GM10266 (cell line): Measurements from ENCODE around the gene SMARCB1.

Source experiments
- DNase-seq: peaks from one replicate; pipeline ENCODE4 v3.0.0; 2012; ENCODE audit errors: extremely low spot score
- TF ChIP-seq, protein P1 (sequence below): IDR thresholded peaks from 2 replicates; pipeline ENCODE4 v1.5.1; 2012; ENCODE audit warnings: mild to moderate bottlenecking, low read depth; ENCODE audit not compliant: control insufficient read depth, insufficient read depth; ENCODE audit errors: missing control alignments

SMARCB1 gene

DNA sequence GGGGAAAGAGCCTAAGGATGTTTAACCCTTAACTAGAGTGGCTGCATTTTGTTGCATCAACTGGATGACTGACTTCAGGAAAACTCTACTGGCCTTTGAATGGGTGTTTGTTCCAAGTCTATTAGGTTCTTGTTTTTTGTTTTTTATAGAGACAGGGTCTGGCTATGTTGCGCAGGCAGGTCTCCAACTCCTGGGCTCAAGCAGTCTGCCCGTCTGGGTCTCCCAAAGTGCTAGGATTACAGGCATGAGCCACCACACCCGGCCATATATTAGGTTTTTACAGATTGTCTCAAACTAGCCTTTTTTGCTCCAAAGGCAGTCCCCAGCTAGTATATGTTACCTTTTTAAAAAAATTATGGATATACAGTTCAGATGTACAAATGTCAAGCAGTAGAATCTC is 1.1 kb downstream of the SMARCB1 start:
- TF ChIP-seq, protein P1, sequence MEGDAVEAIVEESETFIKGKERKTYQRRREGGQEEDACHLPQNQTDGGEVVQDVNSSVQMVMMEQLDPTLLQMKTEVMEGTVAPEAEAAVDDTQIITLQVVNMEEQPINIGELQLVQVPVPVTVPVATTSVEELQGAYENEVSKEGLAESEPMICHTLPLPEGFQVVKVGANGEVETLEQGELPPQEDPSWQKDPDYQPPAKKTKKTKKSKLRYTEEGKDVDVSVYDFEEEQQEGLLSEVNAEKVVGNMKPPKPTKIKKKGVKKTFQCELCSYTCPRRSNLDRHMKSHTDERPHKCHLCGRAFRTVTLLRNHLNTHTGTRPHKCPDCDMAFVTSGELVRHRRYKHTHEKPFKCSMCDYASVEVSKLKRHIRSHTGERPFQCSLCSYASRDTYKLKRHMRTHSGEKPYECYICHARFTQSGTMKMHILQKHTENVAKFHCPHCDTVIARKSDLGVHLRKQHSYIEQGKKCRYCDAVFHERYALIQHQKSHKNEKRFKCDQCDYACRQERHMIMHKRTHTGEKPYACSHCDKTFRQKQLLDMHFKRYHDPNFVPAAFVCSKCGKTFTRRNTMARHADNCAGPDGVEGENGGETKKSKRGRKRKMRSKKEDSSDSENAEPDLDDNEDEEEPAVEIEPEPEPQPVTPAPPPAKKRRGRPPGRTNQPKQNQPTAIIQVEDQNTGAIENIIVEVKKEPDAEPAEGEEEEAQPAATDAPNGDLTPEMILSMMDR: no peak
- DNase-seq: no peak

DNA sequence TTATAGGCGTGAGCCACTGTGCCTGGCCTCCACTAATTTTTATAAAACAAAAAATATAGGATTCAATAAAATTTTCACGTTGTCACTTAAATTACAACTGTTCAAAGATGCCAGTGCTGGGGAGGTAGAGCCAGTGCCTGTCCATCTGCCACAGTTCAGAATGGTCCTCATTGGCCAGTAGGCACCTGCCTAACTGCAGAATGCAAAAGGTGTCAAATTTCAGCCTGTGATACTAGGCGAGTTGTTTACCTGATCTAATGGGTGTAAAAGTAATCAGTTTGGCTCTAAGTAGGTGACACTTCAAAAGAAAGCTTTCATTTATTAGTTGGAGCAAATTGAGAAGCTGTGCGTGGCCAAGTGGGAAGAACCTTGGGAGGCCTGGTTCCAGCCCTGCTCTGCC is 2.4 kb downstream of the SMARCB1 start:
- DNase-seq: no peak
- TF ChIP-seq, protein P1: no peak

DNA sequence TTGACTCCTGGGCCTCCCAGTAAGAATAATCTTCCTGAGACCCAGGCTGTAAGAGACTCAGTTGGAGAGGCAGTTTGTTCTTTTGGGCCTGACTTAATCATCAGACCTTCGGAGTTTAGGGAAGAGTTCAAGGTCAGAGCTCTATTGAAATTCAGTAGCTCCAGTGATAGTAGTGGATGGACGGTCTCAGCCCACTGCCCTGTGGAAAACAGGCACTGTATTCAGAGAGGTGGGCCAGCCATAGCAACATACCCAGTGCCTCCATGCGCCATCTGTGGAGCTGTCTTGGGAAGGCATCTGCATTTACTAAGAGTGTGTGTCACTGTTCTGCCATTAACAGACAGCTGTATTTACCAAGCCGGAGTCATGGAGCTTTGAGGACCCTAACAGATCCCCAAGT is 2.9 kb downstream of the SMARCB1 start:
- TF ChIP-seq, protein P1: no peak
- no peak for DNase-seq

- TF ChIP-seq, protein P1: no peak
- no peak for DNase-seq
Measured at GRCh38 chr22:23790819-23791737, 4.3 kb downstream of the SMARCB1 start.

- TF ChIP-seq, protein P1: no peak
- no peak for DNase-seq
Measured at GRCh38 chr22:23791738-23792645, 5.2 kb downstream of the SMARCB1 start.

DNA sequence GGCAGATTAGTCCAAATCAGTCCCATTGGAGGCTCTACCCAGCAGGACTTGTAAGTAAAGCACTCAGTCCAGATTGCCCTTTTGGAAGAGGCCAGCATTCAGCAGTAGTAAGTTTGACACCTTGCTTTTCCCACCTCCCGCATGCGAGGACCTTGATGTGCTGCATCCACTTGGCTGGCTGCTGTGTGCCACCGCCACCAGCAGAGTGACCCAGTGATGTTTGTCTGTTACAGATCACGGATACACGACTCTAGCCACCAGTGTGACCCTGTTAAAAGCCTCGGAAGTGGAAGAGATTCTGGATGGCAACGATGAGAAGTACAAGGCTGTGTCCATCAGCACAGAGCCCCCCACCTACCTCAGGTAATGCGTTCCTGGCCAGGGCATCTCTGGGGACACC is 6.6 kb downstream of the SMARCB1 start:
- DNase-seq: no peak
- TF ChIP-seq, protein P1: no peak
